ENCODE measurements around the gene PLA1A. TPM values are rescaled to one million over a fixed set of nuclear protein-coding genes. Genes with fewer than 3 reads are reported as not detected.

The PLA1A gene
- total and polyA plus RNA-seq, 2 donors (not counting 1 experiment from before 2014, with no cell fraction given), result 0.27 to 0.28 TPM

DNA sequence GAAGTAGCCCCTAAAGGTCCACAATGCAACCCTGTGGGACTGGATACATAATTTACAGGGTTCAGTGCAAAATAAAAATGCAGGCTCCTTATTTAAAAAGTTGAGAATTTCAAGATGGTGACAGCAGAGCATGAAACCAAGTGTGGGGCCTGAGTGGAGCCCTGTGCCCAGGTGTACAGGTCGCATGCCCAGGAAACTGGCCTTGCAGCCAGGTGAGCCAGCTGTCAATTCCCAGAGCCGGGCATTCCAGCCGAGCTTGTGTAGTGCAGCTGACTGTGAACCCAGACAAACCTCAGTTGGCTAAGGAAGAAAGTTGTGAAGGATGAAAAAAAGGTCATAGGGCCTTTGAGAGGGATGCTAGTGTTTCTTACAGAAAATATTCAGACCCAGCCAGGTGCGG is 35.1 kb downstream of the PLA1A start:
- no peaks in the 10 kb centered on the region for H3K36me3 ChIP-seq (replicated peaks in 1 of 2; ENCODE audit: control extremely low read depth in 1 of 2, control insufficient read depth in 1 of 2, extremely low read depth in 1 of 2, insufficient read depth in 2 of 2, low read length in 1 of 2)
- POLR2A ChIA-PET, result no interaction called here
- H3K27me3 ChIP-seq (replicated peaks in 1 of 4; ENCODE audit: control extremely low read depth in 1 of 4, control insufficient read depth in 3 of 4, insufficient read depth in 4 of 4, low read length in 3 of 4), result no peaks in the 10 kb centered on the region
- no peak overlapping the region for H3K4me3 ChIP-seq (ENCODE audit: control extremely low read depth in 1 of 5, extremely low read depth in 1 of 5, insufficient read depth in 1 of 5, low read depth in 2 of 5, low read length in 4 of 5)
- peaks cover 19 to 20% of the 10 kb centered on the region in 2 donors for H3K4me1 ChIP-seq (ENCODE audit: control insufficient read depth in 2 of 2, insufficient read depth in 2 of 2, low read length in 2 of 2)
- intact Hi-C loops (cut with micrococcal nuclease), result no loop called here
- Mint-ChIP-seq H3K4me1 (peaks cover 33% of the 10 kb centered on the region), H3K27ac (no peak overlapping the region), H3K27me3 (no peaks in the 10 kb centered on the region), H3K4me3 (no peak overlapping the region), H3K9me3 (ENCODE audit: insufficient read depth) (no peaks in the 10 kb centered on the region)
- 85% methylated on average over 4 of the region's 4 CpGs for WGBS (ENCODE audit: insufficient coverage)
- no peak for ATAC-seq (ENCODE audit: low read depth)
- DNase-seq, result no peak
- no peaks in the 10 kb centered on the region for H3K79me2 ChIP-seq (ENCODE audit: control insufficient read depth, insufficient read depth, low read length)
- CTCF ChIA-PET, result no interaction called here
- H3K9ac ChIP-seq (ENCODE audit: low read length), result no peak overlapping the region
- H4K20me1 ChIP-seq (ENCODE audit: control insufficient read depth, insufficient read depth, low read length, poor library complexity, severe bottlenecking), result no peaks in the 10 kb centered on the region
- no peak overlapping the region for H2AFZ ChIP-seq (ENCODE audit: insufficient read depth, low read depth, low read length, poor library complexity, severe bottlenecking)
- H3K4me2 ChIP-seq (replicated peaks; ENCODE audit: low read depth, low read length, poor library complexity, severe bottlenecking), result no peak overlapping the region
- no peaks in the 10 kb centered on the region for H3K9me3 ChIP-seq (ENCODE audit: control extremely low read depth in 1 of 3, control insufficient read depth in 2 of 3, insufficient read depth in 1 of 3, low read length in 2 of 3)
- TF ChIP-seq EZH2 (IDR thresholded peaks at IDR 0.05; ENCODE audit: borderline replicate concordance, insufficient read depth, low read depth, low read length, poor library complexity, severe bottlenecking), result no peak
- TF ChIP-seq, protein P1, sequence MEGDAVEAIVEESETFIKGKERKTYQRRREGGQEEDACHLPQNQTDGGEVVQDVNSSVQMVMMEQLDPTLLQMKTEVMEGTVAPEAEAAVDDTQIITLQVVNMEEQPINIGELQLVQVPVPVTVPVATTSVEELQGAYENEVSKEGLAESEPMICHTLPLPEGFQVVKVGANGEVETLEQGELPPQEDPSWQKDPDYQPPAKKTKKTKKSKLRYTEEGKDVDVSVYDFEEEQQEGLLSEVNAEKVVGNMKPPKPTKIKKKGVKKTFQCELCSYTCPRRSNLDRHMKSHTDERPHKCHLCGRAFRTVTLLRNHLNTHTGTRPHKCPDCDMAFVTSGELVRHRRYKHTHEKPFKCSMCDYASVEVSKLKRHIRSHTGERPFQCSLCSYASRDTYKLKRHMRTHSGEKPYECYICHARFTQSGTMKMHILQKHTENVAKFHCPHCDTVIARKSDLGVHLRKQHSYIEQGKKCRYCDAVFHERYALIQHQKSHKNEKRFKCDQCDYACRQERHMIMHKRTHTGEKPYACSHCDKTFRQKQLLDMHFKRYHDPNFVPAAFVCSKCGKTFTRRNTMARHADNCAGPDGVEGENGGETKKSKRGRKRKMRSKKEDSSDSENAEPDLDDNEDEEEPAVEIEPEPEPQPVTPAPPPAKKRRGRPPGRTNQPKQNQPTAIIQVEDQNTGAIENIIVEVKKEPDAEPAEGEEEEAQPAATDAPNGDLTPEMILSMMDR (IDR thresholded peaks at IDR 0.05), result no peak
- H3K27ac ChIP-seq (ENCODE audit: low read length in 2 of 2), result no peak overlapping the region

DNA sequence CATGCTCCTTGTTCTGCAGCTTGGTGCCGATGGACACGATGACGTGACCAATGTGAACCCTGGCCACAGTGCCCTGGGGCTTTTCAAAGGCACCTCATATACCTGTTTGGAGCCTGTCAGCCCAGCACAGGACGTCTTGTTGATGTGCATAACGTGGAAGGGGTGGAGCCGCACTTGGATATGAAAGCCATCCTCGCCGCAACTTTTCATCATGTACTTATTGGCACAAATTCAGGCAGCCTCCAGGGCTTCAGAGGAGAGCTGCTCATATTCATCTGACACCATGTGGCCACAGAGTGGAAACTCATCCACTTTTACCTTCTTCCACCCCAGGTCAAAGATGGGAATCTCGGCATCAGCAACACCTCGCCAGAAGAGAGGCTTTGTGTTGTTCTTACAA is 38.0 kb downstream of the PLA1A start:
- Mint-ChIP-seq H3K27ac (no peak overlapping the region), H3K9me3 (ENCODE audit: insufficient read depth) (peaks cover 4% of the 10 kb centered on the region), H3K4me1 (peaks cover 26% of the 10 kb centered on the region), H3K27me3 (no peaks in the 10 kb centered on the region), H3K4me3 (no peak overlapping the region)
- Histone ChIP-seq H3K27ac (ENCODE audit: low read length in 2 of 2) (no peak overlapping the region), H3K4me3 (ENCODE audit: control extremely low read depth in 1 of 5, extremely low read depth in 1 of 5, insufficient read depth in 1 of 5, low read depth in 2 of 5, low read length in 4 of 5) (no peak overlapping the region), H3K27me3 (replicated peaks in 1 of 4; ENCODE audit: control extremely low read depth in 1 of 4, control insufficient read depth in 3 of 4, insufficient read depth in 4 of 4, low read length in 3 of 4) (no peaks in the 10 kb centered on the region), H3K36me3 (replicated peaks in 1 of 2; ENCODE audit: control extremely low read depth in 1 of 2, control insufficient read depth in 1 of 2, extremely low read depth in 1 of 2, insufficient read depth in 2 of 2, low read length in 1 of 2) (no peaks in the 10 kb centered on the region), H2AFZ (ENCODE audit: insufficient read depth, low read depth, low read length, poor library complexity, severe bottlenecking) (no peak overlapping the region), H3K4me1 (ENCODE audit: control insufficient read depth in 2 of 2, insufficient read depth in 2 of 2, low read length in 2 of 2) (peaks cover 16 to 20% of the 10 kb centered on the region in 2 donors), H3K9me3 (ENCODE audit: control extremely low read depth in 1 of 3, control insufficient read depth in 2 of 3, insufficient read depth in 1 of 3, low read length in 2 of 3) (no peaks in the 10 kb centered on the region), H4K20me1 (ENCODE audit: control insufficient read depth, insufficient read depth, low read length, poor library complexity, severe bottlenecking) (no peaks in the 10 kb centered on the region), H3K9ac (ENCODE audit: low read length) (no peak overlapping the region), H3K4me2 (replicated peaks; ENCODE audit: low read depth, low read length, poor library complexity, severe bottlenecking) (no peak overlapping the region), H3K79me2 (ENCODE audit: control insufficient read depth, insufficient read depth, low read length) (no peaks in the 10 kb centered on the region)
- intact Hi-C loops (cut with micrococcal nuclease), result no loop called here
- 97% methylated on average over 7 of the region's 10 CpGs for WGBS (ENCODE audit: insufficient coverage)
- ChIA-PET CTCF (no interaction called here), POLR2A (no interaction called here)
- TF ChIP-seq, protein P1 (IDR thresholded peaks at IDR 0.05), result no peak
- TF ChIP-seq EZH2 (IDR thresholded peaks at IDR 0.05; ENCODE audit: borderline replicate concordance, insufficient read depth, low read depth, low read length, poor library complexity, severe bottlenecking), result no peak
- ATAC-seq (ENCODE audit: low read depth), result no peak
- no peak for DNase-seq
